ENCODE results near the gene XRCC6. TPM values are rescaled to one million over a fixed set of nuclear protein-coding genes. Genes with fewer than 3 reads are reported as not detected.

Gene XRCC6
- total and polyA plus RNA-seq, 2 of the 13 experiments (the other 11 are each of a cell fraction or from before 2014, with no cell fraction given) = 124 to 625 TPM

- TF ChIP-seq RERE (CRISPR knock-in tag; IDR thresholded peaks at IDR 0.05; ENCODE audit: low read depth) = no peak
- TF ChIP-seq CBX5 (CRISPR knock-in tag; IDR thresholded peaks at IDR 0.05; ENCODE audit: borderline replicate concordance) = no peak
- TF ChIP-seq MLLT10 (CRISPR knock-in tag; IDR thresholded peaks at IDR 0.05) = no peak
- TF ChIP-seq ZNF431 (CRISPR knock-in tag; IDR thresholded peaks at IDR 0.05; ENCODE audit: borderline replicate concordance, low read depth) = no peak
- TF ChIP-seq TFE3 (CRISPR knock-in tag; IDR thresholded peaks at IDR 0.05) = no peak
- no peak for TF ChIP-seq RXRB (CRISPR knock-in tag; IDR thresholded peaks at IDR 0.05; ENCODE audit: borderline replicate concordance)
- no peak for TF ChIP-seq ATF4 (CRISPR knock-in tag; IDR thresholded peaks at IDR 0.05)
- TF ChIP-seq ARNT2 (CRISPR knock-in tag; IDR thresholded peaks at IDR 0.05; ENCODE audit: low read depth) = no peak
Observed at GRCh38 chr22:41597635-41597953, 23.5 kb upstream of the XRCC6 start (continued).
